ENCODE data around the gene ERBIN. TPM values are rescaled to one million over a fixed set of nuclear protein-coding genes. Genes with fewer than 3 reads are reported as not detected.
"Not testable (repeated sequence)": the region's sequence is repeated elsewhere in the genome, so short reads cannot be mapped to it uniquely, and the experiment has no call there.

The ERBIN gene
- total RNA-seq, result 19.4 TPM

DNA sequence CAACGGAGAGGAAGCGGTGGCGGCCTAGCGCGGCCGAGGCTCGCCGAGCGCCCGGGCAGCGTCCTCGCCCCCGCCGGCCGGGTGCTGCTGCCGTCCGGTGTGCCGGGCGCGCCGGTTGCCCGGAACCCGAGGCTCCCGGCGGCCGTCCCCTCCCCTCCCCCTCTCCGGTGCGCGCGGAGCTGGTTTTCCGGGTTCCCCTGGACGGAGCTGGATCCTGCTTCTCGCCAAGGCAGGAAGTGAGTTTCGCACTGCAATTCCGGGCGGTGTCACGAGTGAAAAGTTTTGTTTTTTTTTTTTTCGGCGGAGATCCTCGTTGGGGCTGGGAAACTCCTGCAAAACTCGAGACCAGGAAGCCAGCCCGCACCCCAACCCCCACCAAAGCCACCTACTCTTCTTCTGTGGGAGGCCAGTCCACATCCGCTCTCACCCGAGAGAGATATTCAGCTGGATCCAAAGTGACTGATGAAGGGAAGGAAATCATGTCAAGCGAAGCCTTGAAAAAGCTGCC is at the start of gene ERBIN:
Gene ERBIN, plus strand, starts transcription at position 300 of the 508 bp plus-strand sequence. CDS start 66,144 bp downstream, outside the sequence.
- DNase-seq (ENCODE audit: low read depth in 2 of 3, low spot score in 2 of 3), result peak; percentile 47 to 77 (median 54)

- no peak for DNase-seq (ENCODE audit: low read depth in 2 of 3, low spot score in 2 of 3)
These were observed 49.4 kb upstream of the ERBIN start for GRCh38 chr5:65876970-65877369.

GRCh38 chr5:65879668-65880256 is 46.6 kb upstream of the ERBIN start:
- DNase-seq (ENCODE audit: low read depth in 2 of 3, low spot score in 2 of 3), result not testable (repeated sequence)

- no peak for DNase-seq (ENCODE audit: low read depth in 2 of 3, low spot score in 2 of 3)
These were observed 45.8 kb upstream of the ERBIN start for GRCh38 chr5:65880496-65881072.

DNA sequence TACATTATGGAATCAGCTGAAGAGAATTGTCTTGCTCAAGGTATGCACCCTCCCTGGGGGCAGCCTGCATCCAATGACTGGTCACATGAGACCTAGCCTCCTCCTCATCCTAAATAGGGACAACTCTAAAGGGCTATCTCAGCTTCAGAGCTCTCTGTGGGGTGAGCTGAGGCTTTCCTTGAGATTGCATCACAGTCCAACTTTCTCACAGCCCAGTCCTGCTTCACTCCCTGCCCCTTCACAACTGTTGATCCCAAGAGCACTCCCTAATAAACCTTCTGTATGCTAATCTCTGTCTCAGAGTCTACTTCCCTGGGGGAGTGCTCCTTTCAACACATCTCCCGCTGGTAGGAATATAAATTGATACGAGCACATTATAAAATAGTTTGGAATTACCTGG is 44.1 kb upstream of the ERBIN start:
- no peak for DNase-seq (ENCODE audit: low read depth in 2 of 3, low spot score in 2 of 3)

DNA sequence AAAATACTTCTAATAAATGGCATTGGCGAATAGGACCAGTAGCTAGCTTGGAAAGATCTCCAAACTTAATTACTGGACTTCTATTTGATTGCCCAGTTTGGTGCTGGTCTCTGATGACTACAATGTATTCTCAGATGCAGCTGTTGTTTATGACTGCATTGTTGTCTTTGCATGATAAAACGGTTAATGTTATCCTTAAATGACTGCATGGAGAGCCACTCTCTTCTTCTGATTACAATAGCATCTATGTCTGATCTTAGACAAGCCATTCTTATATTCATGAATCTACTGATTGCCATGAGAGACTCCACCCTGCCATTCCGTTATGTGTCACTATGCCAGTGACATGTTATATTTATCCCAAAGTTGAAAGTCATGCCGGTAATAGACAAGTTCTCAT is 42.9 kb upstream of the ERBIN start:
- no peak for DNase-seq (ENCODE audit: low read depth in 2 of 3, low spot score in 2 of 3)

GRCh38 chr5:65886387-65886786 is 40.0 kb upstream of the ERBIN start:
- no peak for DNase-seq (ENCODE audit: low read depth in 2 of 3, low spot score in 2 of 3)

- DNase-seq (ENCODE audit: low read depth in 2 of 3, low spot score in 2 of 3), result not testable (repeated sequence)
These were observed 34.4 kb upstream of the ERBIN start for GRCh38 chr5:65892024-65892423.

- DNase-seq (ENCODE audit: low read depth in 2 of 3, low spot score in 2 of 3), result no peak
These were observed 33.6 kb upstream of the ERBIN start for GRCh38 chr5:65892801-65893200.

GRCh38 chr5:65893749-65894430 is 32.5 kb upstream of the ERBIN start:
- no peak for DNase-seq (ENCODE audit: low read depth in 2 of 3, low spot score in 2 of 3)

- DNase-seq (ENCODE audit: low read depth in 2 of 3, low spot score in 2 of 3), result no peak
These were observed 30.5 kb upstream of the ERBIN start for GRCh38 chr5:65895891-65896290.

DNA sequence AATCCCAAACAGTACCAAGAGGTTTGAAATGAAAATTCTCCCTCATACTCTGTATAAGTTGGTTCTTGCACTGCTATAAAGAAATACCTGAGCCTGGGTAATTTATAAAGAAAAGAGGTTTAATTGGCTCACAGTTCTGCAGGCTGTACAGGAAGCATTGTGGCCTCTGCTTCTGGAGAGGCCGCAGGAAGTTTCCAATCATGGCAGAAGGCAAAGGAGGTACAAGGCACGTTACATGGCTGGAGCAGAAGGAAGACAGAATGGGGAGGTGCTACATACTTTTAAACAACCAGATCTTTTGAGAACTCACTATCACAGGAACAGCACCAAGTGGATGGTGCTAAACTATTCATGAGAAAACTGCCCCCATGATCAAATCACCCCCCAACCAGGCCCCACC is 25.6 kb upstream of the ERBIN start:
- DNase-seq (ENCODE audit: low read depth in 2 of 3, low spot score in 2 of 3), result no peak

- no peak for DNase-seq (ENCODE audit: low read depth in 2 of 3, low spot score in 2 of 3)
These were observed 24.3 kb upstream of the ERBIN start for GRCh38 chr5:65902104-65902503.

GRCh38 chr5:65903581-65903980 is 22.8 kb upstream of the ERBIN start:
- DNase-seq (ENCODE audit: low read depth in 2 of 3, low spot score in 2 of 3), result no peak

DNA sequence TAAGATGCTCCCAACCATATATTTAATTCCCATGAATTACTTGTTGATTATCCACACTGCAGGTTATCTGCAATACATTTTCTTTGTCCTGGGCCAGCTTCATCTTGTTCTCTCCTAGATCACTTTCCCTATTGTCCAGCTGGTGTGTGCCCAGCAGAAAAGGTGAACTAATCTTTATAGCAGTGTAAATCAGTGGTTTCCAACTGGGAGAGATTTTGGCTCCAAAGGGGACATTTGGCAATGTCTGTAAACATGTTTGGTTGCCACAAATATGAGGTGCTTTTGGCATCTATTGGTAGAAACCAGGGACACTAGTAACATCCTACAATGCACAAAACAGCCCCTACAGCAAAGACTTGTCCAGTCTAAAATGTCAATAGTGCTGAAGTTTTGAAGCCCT is 20.1 kb upstream of the ERBIN start:
- DNase-seq (ENCODE audit: low read depth in 2 of 3, low spot score in 2 of 3), result no peak

DNA sequence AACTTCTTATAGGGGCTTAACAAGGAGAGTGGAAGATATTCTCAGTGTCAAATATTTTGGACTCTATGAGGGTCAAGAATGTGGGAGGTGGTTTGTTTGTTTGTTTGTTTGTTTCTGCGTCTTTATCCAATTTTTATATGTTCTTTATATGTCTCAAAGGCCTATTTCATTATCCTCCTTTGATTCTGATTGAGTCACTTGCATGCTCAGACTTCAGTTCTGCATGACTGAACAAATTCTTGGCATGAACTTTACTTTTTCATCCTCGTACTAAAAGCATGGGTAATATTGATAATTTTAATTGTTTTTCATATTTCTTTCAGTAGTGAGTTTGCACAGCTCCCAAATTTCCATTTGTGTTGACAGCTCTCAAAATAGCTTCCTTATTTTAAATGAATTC is 19.2 kb upstream of the ERBIN start:
- no peak for DNase-seq (ENCODE audit: low read depth in 2 of 3, low spot score in 2 of 3)

DNA sequence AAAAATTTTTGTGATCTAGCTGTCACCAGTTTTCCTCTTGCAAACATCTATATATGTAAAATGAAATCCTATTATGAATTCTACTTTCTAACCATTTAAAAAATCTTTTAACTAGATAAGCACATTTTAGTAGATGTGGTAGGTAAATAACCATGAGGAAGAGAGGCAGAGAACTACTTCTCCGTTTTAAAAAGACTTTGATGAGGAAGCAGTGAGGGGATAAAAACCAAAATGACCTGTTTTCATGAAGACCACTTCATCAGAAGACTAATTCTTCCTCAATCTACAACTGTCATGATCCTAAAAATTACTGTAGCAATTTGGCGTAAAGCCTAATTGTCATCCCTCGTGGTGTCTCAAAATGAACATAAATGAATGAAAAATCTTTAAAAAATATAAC is 15.7 kb upstream of the ERBIN start:
- DNase-seq (ENCODE audit: low read depth in 2 of 3, low spot score in 2 of 3), result peak in 1 of 3 donors; percentile 46

- DNase-seq (ENCODE audit: low read depth in 2 of 3, low spot score in 2 of 3), result no peak
These were observed 14.1 kb upstream of the ERBIN start for GRCh38 chr5:65912311-65912710.

DNA sequence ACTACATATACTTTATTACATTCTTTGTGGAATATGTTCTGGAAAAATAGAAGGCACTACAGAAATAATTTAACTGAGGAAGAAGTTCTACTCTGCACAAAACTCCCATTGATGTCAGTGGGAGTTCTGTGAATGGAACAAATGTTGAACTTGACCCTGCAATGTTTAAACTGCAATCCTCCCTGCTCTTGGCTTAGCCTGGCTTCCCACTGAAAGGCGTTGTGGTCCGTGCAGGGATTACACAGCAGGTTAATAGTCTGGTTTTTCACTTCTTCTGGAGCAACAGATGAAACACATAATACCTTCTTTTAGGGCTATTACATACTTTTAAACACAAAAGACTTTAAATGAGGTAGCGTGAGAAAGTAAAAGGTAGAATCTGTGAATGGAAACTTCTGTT is 12.9 kb upstream of the ERBIN start:
- DNase-seq (ENCODE audit: low read depth in 2 of 3, low spot score in 2 of 3), result no peak

GRCh38 chr5:65914641-65915196 is 11.7 kb upstream of the ERBIN start:
- no peak for DNase-seq (ENCODE audit: low read depth in 2 of 3, low spot score in 2 of 3)

DNA sequence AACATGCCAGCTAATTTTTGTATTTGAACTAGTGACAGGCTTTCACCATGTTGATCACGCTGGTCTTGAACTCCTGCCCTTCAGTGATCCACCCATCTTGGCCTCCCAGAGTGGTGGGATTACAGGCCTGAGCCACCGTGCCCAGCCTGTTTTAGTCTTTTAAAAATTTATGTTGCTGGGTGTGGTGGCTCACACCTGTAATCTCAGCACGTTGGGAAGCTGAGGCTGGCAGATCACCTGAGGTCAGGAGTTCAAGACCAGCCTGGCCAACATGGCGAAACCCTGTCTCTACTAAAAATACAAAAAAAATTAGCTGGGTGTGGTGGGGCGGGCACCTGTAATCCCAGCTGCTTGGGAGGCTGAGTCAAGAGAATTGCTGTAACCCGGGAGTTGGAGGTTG is 10.7 kb upstream of the ERBIN start:
- DNase-seq (ENCODE audit: low read depth in 2 of 3, low spot score in 2 of 3), result not testable (repeated sequence)

DNA sequence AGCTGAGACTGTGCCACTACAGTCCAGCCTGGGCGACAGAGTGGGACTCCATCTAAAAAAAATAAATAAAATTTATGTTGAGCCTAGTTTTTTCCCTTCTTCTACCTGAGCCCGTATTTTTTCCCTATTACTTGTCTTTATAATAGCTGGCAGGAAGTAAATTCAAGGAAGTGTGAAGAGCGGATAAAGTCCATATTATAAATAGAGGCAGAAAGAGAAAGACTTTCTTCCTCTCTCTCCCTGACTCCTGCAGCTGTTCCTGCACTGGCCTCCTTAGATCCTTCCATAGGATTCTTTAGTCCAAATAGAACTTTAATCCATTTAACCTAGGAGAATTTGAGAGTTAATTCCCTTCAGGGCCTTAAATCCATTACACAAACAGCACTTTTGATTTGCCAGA is 10.3 kb upstream of the ERBIN start:
- no peak for DNase-seq (ENCODE audit: low read depth in 2 of 3, low spot score in 2 of 3)
